ENCODE results near the gene MFSD6. TPM values are rescaled to one million over a fixed set of nuclear protein-coding genes. Genes with fewer than 3 reads are reported as not detected.

The MFSD6 gene
- total RNA-seq, 4 donors from 2014 or later, result 3.6 to 30.3 (median 28.4) TPM

DNA sequence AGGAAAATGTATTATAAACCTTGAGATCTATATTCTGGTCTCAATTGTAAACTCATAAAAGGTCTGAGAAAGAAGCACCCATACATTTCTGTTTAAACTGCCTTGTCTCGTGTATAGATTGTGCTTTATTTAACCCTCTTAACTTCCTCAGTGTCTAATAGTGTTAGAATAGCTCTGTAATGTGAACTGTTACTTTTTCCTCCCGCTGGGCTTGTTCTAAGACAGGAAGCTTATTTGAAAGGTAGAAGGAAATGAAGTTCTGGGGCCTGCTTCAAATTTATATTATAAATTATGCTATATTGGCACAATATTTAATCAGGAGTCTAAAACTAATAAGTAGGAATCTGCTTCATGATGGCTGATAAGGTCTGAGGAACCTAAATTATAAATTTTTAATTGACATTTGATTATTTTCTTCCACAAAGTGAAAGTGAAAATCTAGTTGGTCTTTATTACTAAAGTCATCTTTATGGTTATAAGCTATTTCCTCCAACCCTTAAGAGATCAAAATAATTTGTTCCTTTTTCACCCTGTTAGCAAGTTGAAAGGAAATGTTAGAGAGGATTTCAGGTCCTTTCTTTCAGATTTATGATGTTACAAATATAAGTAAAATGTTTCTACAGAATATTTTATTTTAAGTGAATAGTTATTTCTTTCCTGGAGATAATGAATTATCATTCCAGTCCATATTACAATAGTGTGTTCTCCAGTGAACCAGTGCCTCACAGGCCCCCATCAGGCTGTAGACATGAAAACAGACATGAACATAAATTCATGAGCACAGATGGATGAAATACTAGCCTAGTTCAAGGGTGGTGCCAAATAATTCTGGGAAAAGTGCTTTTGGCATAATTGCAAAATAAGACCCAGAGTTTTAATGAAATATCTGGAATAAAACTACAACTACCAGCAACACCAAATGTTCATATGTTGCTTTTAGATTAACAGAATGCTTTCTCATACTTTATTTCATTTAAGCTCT, 7.9 kb downstream of the MFSD6 start:
- Histone ChIP-seq H3K36me3 (no peaks in the 10 kb centered on the region), H3K4me3 (no peak overlapping the region), H3K9me3 (no peaks in the 10 kb centered on the region), H3K27ac (peak overlapping the region in 1 of 2 donors; percentile 47), H3K4me1 (peaks cover 0 to 4% of the 10 kb centered on the region in 2 donors), H3K27me3 (no peaks in the 10 kb centered on the region)
- intact Hi-C loops (cut with DNase I; ENCODE audit: low total_unique reads), result no loop called here
- TF ChIP-seq POLR2A (IDR thresholded peaks at IDR 0.05), result no peak
- TF ChIP-seq, protein P1, sequence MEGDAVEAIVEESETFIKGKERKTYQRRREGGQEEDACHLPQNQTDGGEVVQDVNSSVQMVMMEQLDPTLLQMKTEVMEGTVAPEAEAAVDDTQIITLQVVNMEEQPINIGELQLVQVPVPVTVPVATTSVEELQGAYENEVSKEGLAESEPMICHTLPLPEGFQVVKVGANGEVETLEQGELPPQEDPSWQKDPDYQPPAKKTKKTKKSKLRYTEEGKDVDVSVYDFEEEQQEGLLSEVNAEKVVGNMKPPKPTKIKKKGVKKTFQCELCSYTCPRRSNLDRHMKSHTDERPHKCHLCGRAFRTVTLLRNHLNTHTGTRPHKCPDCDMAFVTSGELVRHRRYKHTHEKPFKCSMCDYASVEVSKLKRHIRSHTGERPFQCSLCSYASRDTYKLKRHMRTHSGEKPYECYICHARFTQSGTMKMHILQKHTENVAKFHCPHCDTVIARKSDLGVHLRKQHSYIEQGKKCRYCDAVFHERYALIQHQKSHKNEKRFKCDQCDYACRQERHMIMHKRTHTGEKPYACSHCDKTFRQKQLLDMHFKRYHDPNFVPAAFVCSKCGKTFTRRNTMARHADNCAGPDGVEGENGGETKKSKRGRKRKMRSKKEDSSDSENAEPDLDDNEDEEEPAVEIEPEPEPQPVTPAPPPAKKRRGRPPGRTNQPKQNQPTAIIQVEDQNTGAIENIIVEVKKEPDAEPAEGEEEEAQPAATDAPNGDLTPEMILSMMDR (IDR thresholded peaks at IDR 0.05), result no peak
- no peak for DNase-seq

DNA sequence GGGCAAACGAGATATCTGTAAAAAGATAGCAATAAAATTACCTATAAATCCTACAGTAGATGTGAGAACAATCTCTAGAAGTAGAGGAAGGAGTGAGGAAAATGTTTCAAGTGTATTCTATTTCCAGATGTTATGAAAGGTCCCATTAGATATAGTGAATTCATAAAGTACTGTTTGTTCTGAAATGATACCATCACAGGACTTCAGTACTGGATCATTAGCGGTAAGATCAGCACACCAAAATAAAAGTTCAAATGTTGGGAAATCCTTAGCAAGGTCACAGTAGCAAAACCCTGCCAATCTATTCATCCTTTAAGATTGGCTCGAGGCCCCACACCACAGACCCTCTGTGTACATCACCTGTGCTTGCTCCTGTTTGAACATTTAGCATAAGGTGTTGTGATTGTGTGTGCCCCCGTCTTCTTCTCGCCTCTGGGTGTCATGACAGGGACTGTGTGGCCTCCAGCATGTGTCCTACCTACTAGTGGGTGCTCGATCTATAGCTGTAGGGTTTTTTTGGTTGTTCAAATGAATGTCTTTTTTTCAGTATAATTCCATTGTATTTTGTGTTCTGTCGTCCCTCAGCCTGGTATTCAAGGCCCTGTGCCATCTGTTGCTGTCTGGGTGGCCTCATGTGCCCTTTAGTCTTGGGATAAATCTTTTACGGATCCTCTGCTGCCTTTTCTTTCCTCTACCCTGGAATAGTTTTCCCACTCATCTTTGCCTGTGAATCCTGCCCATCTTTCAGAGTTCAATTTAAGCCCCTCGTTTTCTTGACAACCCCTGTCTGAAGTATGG, 9.1 kb downstream of the MFSD6 start:
- Histone ChIP-seq H3K27ac (peak overlapping the region in 1 of 2 donors; percentile 47), H3K9me3 (no peaks in the 10 kb centered on the region), H3K27me3 (no peaks in the 10 kb centered on the region), H3K4me3 (no peak overlapping the region), H3K4me1 (peaks cover 0 to 4% of the 10 kb centered on the region in 2 donors), H3K36me3 (no peaks in the 10 kb centered on the region)
- TF ChIP-seq POLR2A (IDR thresholded peaks at IDR 0.05), result no peak
- intact Hi-C loops (cut with DNase I; ENCODE audit: low total_unique reads), result no loop called here
- DNase-seq, result no peak

DNA sequence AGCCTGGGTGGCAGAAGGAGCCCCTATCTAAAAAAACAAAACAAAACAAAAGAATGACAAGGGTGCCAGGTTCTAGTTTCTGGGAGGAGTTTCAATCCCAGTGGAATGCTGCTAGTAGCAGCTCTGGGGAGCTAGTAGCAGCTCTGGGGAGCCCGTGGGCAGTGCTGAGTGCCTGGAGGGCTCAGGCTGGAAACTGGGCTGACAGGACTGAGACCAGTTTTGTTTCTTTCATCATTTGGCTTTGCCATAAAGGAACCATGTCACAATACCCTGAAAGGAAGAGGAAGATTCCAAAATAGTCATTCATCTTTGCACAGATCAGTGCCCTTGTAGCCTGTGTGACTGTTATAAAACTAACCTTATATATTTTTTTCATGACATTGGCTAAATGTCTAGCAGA, 10.6 kb downstream of the MFSD6 start:
- DNase-seq, result no peak
- intact Hi-C loops (cut with DNase I; ENCODE audit: low total_unique reads), result no loop called here
- H3K9me3 ChIP-seq, result no peaks in the 10 kb centered on the region
- no peak overlapping the region for H3K27ac ChIP-seq
- H3K27me3 ChIP-seq, result no peaks in the 10 kb centered on the region
- H3K36me3 ChIP-seq, result no peaks in the 10 kb centered on the region
- H3K4me3 ChIP-seq, result no peak overlapping the region
- H3K4me1 ChIP-seq, result peaks cover 0 to 4% of the 10 kb centered on the region in 2 donors
- TF ChIP-seq POLR2A (IDR thresholded peaks at IDR 0.05), result no peak
- TF ChIP-seq, protein P1 (IDR thresholded peaks at IDR 0.05), result no peak

DNA sequence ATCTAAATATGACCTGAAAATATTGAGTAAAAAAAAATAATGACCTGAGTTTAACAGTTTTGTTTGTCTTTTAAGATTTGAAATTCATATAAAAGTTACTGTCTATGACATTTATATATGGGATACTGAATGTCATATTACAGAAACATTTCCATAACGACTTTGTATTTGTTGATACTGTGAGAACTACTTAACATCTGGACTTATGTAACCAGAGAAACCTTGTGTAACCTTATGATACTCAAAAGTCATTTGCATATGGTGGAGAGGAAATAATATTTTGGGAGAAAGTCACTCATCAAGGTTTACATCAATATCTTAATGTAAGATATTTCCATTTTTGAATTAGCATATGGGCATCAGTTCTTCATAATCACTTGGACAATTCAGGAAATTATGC, 12.6 kb downstream of the MFSD6 start:
- TF ChIP-seq, protein P1 (IDR thresholded peaks at IDR 0.05), result no peak
- TF ChIP-seq POLR2A (IDR thresholded peaks at IDR 0.05), result no peak
- no peak overlapping the region for H3K4me3 ChIP-seq
- DNase-seq, result no peak
- no peaks in the 10 kb centered on the region for H3K36me3 ChIP-seq
- no peaks in the 10 kb centered on the region for H3K9me3 ChIP-seq
- peaks cover 0 to 4% of the 10 kb centered on the region in 2 donors for H3K4me1 ChIP-seq
- H3K27me3 ChIP-seq, result no peaks in the 10 kb centered on the region
- H3K27ac ChIP-seq, result no peak overlapping the region
- intact Hi-C loops (cut with DNase I; ENCODE audit: low total_unique reads), result no loop called here

DNA sequence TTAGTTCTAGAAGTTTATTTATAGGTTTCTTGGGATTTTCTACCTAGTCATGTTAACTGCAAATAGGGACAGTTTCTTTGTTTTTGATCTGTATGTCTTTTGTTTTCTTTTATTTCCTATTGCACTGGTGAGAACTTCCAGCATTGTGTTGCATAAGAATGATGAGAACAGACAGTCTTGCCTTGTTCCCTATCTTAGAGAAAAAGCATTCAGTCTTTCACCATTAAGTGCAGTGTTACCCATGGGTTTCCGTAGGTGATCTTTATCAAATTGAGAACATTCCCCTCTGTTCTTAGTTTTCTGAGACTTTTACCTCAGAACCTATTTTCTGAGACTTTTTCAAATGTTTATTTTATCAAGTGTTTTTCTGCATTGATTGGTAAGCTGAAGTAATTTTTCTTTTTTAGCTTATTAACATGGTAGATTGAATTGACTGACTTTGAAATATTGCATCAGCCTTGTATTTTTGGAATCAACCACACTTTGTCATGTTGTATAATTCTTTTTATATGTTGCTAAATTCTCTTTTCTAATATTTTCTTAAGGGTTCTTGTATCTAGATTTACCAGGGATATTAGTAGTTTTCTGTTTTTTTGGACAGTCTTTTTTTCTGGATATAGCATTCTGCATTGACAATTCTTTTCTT, 17.2 kb downstream of the MFSD6 start:
- DNase-seq, result no peak
- no peak overlapping the region for H3K4me3 ChIP-seq
- peaks cover 0 to 4% of the 10 kb centered on the region in 2 donors for H3K4me1 ChIP-seq
- no peak for TF ChIP-seq POLR2A (IDR thresholded peaks at IDR 0.05)
- TF ChIP-seq, protein P1 (IDR thresholded peaks at IDR 0.05), result no peak
- intact Hi-C loops (cut with DNase I; ENCODE audit: low total_unique reads), result no loop called here
- no peaks in the 10 kb centered on the region for H3K27me3 ChIP-seq
- H3K36me3 ChIP-seq, result no peaks in the 10 kb centered on the region
- no peaks in the 10 kb centered on the region for H3K9me3 ChIP-seq
- no peak overlapping the region for H3K27ac ChIP-seq
